ENCODE data around the gene FNDC3B.

FNDC3B gene

GRCh38 chr3:172223870-172224269 is 184.5 kb downstream of the FNDC3B start:
- Histone ChIP-seq H3K4me1 (ENCODE audit: low read length) (no peaks in the 10 kb centered on the region), H3K4me2 (ENCODE audit: low read length) (no peak overlapping the region), H3K36me3 (replicated peaks; ENCODE audit: low read depth, low read length) (no peaks in the 10 kb centered on the region), H4K20me1 (ENCODE audit: insufficient read depth, low read length) (no peaks in the 10 kb centered on the region), H3K27me3 (ENCODE audit: low read depth, low read length) (no peaks in the 10 kb centered on the region), H3K9ac (ENCODE audit: low read length) (no peak overlapping the region), H3K4me3 (ENCODE audit: low read length) (no peak overlapping the region), H3K27ac (ENCODE audit: low read length) (no peak overlapping the region), H3K9me3 (ENCODE audit: insufficient read depth, low read length) (no peaks in the 10 kb centered on the region), H3K79me2 (ENCODE audit: low read length) (no peaks in the 10 kb centered on the region), H2AFZ (ENCODE audit: low read depth, low read length) (no peak overlapping the region)
- no peak for TF ChIP-seq CTCF (IDR thresholded peaks at IDR 0.05; ENCODE audit: low read depth, low read length)
- no peak for TF ChIP-seq EZH2phosphoT487 (IDR thresholded peaks at IDR 0.05; ENCODE audit: low read depth)

GRCh38 chr3:172224560-172225214 is 185.3 kb downstream of the FNDC3B start:
- Histone ChIP-seq H3K27me3 (ENCODE audit: low read depth, low read length) (no peaks in the 10 kb centered on the region), H3K27ac (ENCODE audit: low read length) (no peak overlapping the region), H3K4me3 (ENCODE audit: low read length) (no peak overlapping the region), H4K20me1 (ENCODE audit: insufficient read depth, low read length) (no peaks in the 10 kb centered on the region), H3K9me3 (ENCODE audit: insufficient read depth, low read length) (no peaks in the 10 kb centered on the region), H3K4me2 (ENCODE audit: low read length) (no peak overlapping the region), H2AFZ (ENCODE audit: low read depth, low read length) (no peak overlapping the region), H3K79me2 (ENCODE audit: low read length) (no peaks in the 10 kb centered on the region), H3K36me3 (replicated peaks; ENCODE audit: low read depth, low read length) (no peaks in the 10 kb centered on the region), H3K9ac (ENCODE audit: low read length) (no peak overlapping the region), H3K4me1 (ENCODE audit: low read length) (no peaks in the 10 kb centered on the region)
- TF ChIP-seq CTCF (IDR thresholded peaks at IDR 0.05; ENCODE audit: low read depth, low read length) (no peak), EZH2phosphoT487 (IDR thresholded peaks at IDR 0.05; ENCODE audit: low read depth) (no peak)

- H3K79me2 ChIP-seq (ENCODE audit: low read length) = no peaks in the 10 kb centered on the region
- no peak overlapping the region for H2AFZ ChIP-seq (ENCODE audit: low read depth, low read length)
- H3K4me1 ChIP-seq (ENCODE audit: low read length) = no peaks in the 10 kb centered on the region
- H3K9me3 ChIP-seq (ENCODE audit: insufficient read depth, low read length) = no peaks in the 10 kb centered on the region
- H3K4me3 ChIP-seq (ENCODE audit: low read length) = no peak overlapping the region
- no peaks in the 10 kb centered on the region for H3K27me3 ChIP-seq (ENCODE audit: low read depth, low read length)
- H3K27ac ChIP-seq (ENCODE audit: low read length) = no peak overlapping the region
- no peak overlapping the region for H3K4me2 ChIP-seq (ENCODE audit: low read length)
- TF ChIP-seq CTCF (IDR thresholded peaks at IDR 0.05; ENCODE audit: low read depth, low read length) (no peak), EZH2phosphoT487 (IDR thresholded peaks at IDR 0.05; ENCODE audit: low read depth) (no peak)
- no peaks in the 10 kb centered on the region for H3K36me3 ChIP-seq (replicated peaks; ENCODE audit: low read depth, low read length)
- H3K9ac ChIP-seq (ENCODE audit: low read length) = no peak overlapping the region
- no peaks in the 10 kb centered on the region for H4K20me1 ChIP-seq (ENCODE audit: insufficient read depth, low read length)
Measured at GRCh38 chr3:172225215-172225707, 185.9 kb downstream of the FNDC3B start.

GRCh38 chr3:172226831-172227230 is 187.5 kb downstream of the FNDC3B start:
- H3K36me3 ChIP-seq (replicated peaks; ENCODE audit: low read depth, low read length) = no peaks in the 10 kb centered on the region
- H3K4me3 ChIP-seq (ENCODE audit: low read length) = no peak overlapping the region
- no peaks in the 10 kb centered on the region for H3K9me3 ChIP-seq (ENCODE audit: insufficient read depth, low read length)
- TF ChIP-seq EZH2phosphoT487 (IDR thresholded peaks at IDR 0.05; ENCODE audit: low read depth) (no peak), CTCF (IDR thresholded peaks at IDR 0.05; ENCODE audit: low read depth, low read length) (no peak)
- no peaks in the 10 kb centered on the region for H3K4me1 ChIP-seq (ENCODE audit: low read length)
- no peaks in the 10 kb centered on the region for H3K79me2 ChIP-seq (ENCODE audit: low read length)
- no peaks in the 10 kb centered on the region for H3K27me3 ChIP-seq (ENCODE audit: low read depth, low read length)
- H2AFZ ChIP-seq (ENCODE audit: low read depth, low read length) = no peak overlapping the region
- no peak overlapping the region for H3K9ac ChIP-seq (ENCODE audit: low read length)
- H3K4me2 ChIP-seq (ENCODE audit: low read length) = no peak overlapping the region
- H3K27ac ChIP-seq (ENCODE audit: low read length) = no peak overlapping the region
- no peaks in the 10 kb centered on the region for H4K20me1 ChIP-seq (ENCODE audit: insufficient read depth, low read length)

All from OCI-LY3 (cell line).